Mesenchymal stem cell (in vitro differentiated cells and primary cell): Measurements from ENCODE around the gene FKTN.
A peak's percentile ranks its signal among the peaks of the same experiment; 100 is the strongest.

Source experiments
- DNase-seq: peaks from one replicate; pipeline ENCODE4 v3.0.0-alpha.2; 2013
- H2AFZ ChIP-seq: one replicate; pipeline ENCODE4 v1.6.1; 2013; ENCODE audit warnings: low read depth, mild to moderate bottlenecking, control low read depth, inconsistent platforms, low read length, moderate library complexity
- H2AK5ac ChIP-seq: 2 replicates; pipeline ENCODE4 v1.6.1; 2013; ENCODE audit warnings: low read length, moderate library complexity, mild to moderate bottlenecking, inconsistent platforms; ENCODE audit not compliant: severe bottlenecking
- H2BK120ac ChIP-seq: one replicate; pipeline ENCODE4 v1.6.1; 2013; ENCODE audit warnings: low read depth, mild to moderate bottlenecking, inconsistent platforms, low read length, moderate library complexity
- H2BK12ac ChIP-seq, 2 experiments: one replicate each; pipeline ENCODE4 v1.6.1; 2013; ENCODE audit warnings: inconsistent platforms in 2 of 2, low read length in 2 of 2, mild to moderate bottlenecking in 2 of 2, moderate library complexity in 2 of 2, control low read depth in 1 of 2
- H2BK15ac ChIP-seq: one replicate; pipeline ENCODE4 v1.6.1; 2013; ENCODE audit warnings: mild to moderate bottlenecking, low read depth, inconsistent platforms; ENCODE audit not compliant: poor library complexity, severe bottlenecking
- H2BK5ac ChIP-seq: 2 replicates; pipeline ENCODE4 v1.6.1; 2013; ENCODE audit warnings: low read depth, mild to moderate bottlenecking, low read length, control low read depth, inconsistent platforms; ENCODE audit not compliant: poor library complexity, severe bottlenecking
- H3K14ac ChIP-seq, 2 experiments: one replicate each; pipeline ENCODE4 v1.6.1; 2013; ENCODE audit warnings: inconsistent platforms in 2 of 2, low read length in 2 of 2, control low read depth in 1 of 2, mild to moderate bottlenecking in 1 of 2, moderate library complexity in 1 of 2
- H3K18ac ChIP-seq, 2 experiments: one replicate each; pipeline ENCODE4 v1.6.1; 2013; ENCODE audit warnings: inconsistent platforms in 2 of 2, low read length in 2 of 2, control low read depth in 1 of 2, low read depth in 1 of 2, mild to moderate bottlenecking in 1 of 2
- H3K23ac ChIP-seq, 2 experiments: one replicate each; pipeline ENCODE4 v1.6.1; 2013; ENCODE audit warnings: inconsistent platforms in 2 of 2, low read length in 2 of 2, mild to moderate bottlenecking in 2 of 2, moderate library complexity in 2 of 2, control low read depth in 1 of 2
- H3K27ac ChIP-seq: 2 replicates; pipeline ENCODE4 v1.5.1; 2013; ENCODE audit warnings: mild to moderate bottlenecking, moderate library complexity, low read length, control low read depth, inconsistent platforms; ENCODE audit not compliant: poor library complexity, severe bottlenecking
- H3K27me3 ChIP-seq, 2 experiments: 2 replicates each; pipeline versions ENCODE4 v1.6.1 to v1.7.0; 2013; ENCODE audit warnings: low read length in 2 of 2, mild to moderate bottlenecking in 2 of 2, moderate library complexity in 2 of 2, control low read depth in 1 of 2, inconsistent platforms in 1 of 2; ENCODE audit not compliant: control insufficient read depth in 1 of 2, insufficient read depth in 1 of 2
- H3K36me3 ChIP-seq, 2 experiments: 2 replicates each; pipeline versions ENCODE4 v1.6.1 to v1.7.0; 2013; ENCODE audit warnings: low read length in 2 of 2, control low read depth in 1 of 2, inconsistent platforms in 1 of 2, low read depth in 1 of 2, mild to moderate bottlenecking in 1 of 2; ENCODE audit not compliant: insufficient read depth in 2 of 2, control insufficient read depth in 1 of 2
- H3K4ac ChIP-seq, 2 experiments: one replicate each; pipeline ENCODE4 v1.6.1; 2013; ENCODE audit warnings: inconsistent platforms in 2 of 2, low read length in 2 of 2, mild to moderate bottlenecking in 2 of 2, moderate library complexity in 2 of 2, control low read depth in 1 of 2, low read depth in 1 of 2
- H3K4me1 ChIP-seq: 2 replicates; pipeline ENCODE4 v1.6.1; 2013; ENCODE audit warnings: low read depth, low read length, control low read depth; ENCODE audit not compliant: control insufficient read depth, insufficient read depth
- H3K4me2 ChIP-seq: 2 replicates; pipeline ENCODE4 v1.6.1; 2013; ENCODE audit warnings: low read length, mild to moderate bottlenecking, inconsistent platforms; ENCODE audit not compliant: poor library complexity, severe bottlenecking
- H3K4me3 ChIP-seq, 2 experiments: 2 replicates each; pipeline versions ENCODE4 v1.5.1 to v1.7.0; 2013; ENCODE audit warnings: low read length in 2 of 2, mild to moderate bottlenecking in 2 of 2, control low read depth in 1 of 2, low read depth in 1 of 2; ENCODE audit not compliant: insufficient read depth in 1 of 2
- H3K79me1 ChIP-seq: replicated peaks from 2 replicates; pipeline ENCODE4 v1.6.1; 2013; ENCODE audit warnings: mild to moderate bottlenecking, control low read depth, low read length, inconsistent platforms; ENCODE audit not compliant: poor library complexity, severe bottlenecking
- H3K9ac ChIP-seq: 2 replicates; pipeline ENCODE4 v1.7.0; 2013; ENCODE audit warnings: mild to moderate bottlenecking, low read length, moderate library complexity
- H3K9me3 ChIP-seq: 2 replicates; pipeline ENCODE4 v1.7.0; 2013; ENCODE audit warnings: mild to moderate bottlenecking, low read length; ENCODE audit not compliant: control insufficient read depth
- H4K8ac ChIP-seq: one replicate; pipeline ENCODE4 v1.6.1; 2013; ENCODE audit warnings: inconsistent platforms, mild to moderate bottlenecking, low read length, moderate library complexity
- H4K91ac ChIP-seq: one replicate; pipeline ENCODE4 v1.6.1; 2013; ENCODE audit warnings: mild to moderate bottlenecking, low read length, inconsistent platforms
- WGBS: methylation state at CpG from one replicate; pipeline ENCODE4 v1.1.7; 2013; ENCODE audit warnings: mixed read lengths; 5-methylcytosine and 5-hydroxymethylcytosine counted together

FKTN gene

DNA sequence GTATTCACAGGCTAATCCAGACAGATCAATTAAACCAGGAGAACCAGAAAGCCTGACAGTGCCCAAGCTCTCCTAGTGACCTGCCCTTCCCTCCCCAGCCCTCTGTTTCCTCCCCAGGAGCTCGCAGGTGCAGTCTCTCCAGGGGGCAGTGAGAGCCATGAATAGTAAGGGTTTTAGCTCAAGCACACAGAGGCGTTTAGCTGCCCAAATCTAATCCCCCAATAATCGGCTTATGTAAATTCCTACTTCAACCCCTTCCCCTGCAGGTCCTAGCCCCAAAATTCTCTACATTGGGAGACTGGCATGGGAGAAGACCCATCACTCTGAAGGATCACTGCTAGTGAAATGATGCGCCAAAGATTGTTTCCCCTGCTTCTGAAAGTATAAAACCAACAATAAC lies 93.9 kb downstream of the FKTN start:
- Histone ChIP-seq H3K4me3 (no peak overlapping the region), H3K9me3 (no peaks in the 10 kb centered on the region), H4K8ac (no peak overlapping the region), H3K4me2 (no peak overlapping the region), H3K14ac (no peak overlapping the region), H2BK5ac (no peak overlapping the region), H2BK12ac (no peak overlapping the region), H3K27me3 (peaks cover 16 to 20% of the 10 kb centered on the region in 2 experiments), H3K79me1 (no peaks in the 10 kb centered on the region), H3K36me3 (no peaks in the 10 kb centered on the region), H2BK15ac (no peak overlapping the region), H2AFZ (no peak overlapping the region), H2AK5ac (no peak overlapping the region), H3K4ac (no peak overlapping the region), H3K18ac (no peak overlapping the region), H4K91ac (no peak overlapping the region), H3K9ac (no peak overlapping the region), H2BK120ac (no peak overlapping the region), H3K23ac (no peak overlapping the region), H3K4me1 (peaks cover 9% of the 10 kb centered on the region), H3K27ac (no peak overlapping the region)
- DNase-seq: no peak
- 63% methylated on average over 4 of the region's 4 CpGs for WGBS

DNA sequence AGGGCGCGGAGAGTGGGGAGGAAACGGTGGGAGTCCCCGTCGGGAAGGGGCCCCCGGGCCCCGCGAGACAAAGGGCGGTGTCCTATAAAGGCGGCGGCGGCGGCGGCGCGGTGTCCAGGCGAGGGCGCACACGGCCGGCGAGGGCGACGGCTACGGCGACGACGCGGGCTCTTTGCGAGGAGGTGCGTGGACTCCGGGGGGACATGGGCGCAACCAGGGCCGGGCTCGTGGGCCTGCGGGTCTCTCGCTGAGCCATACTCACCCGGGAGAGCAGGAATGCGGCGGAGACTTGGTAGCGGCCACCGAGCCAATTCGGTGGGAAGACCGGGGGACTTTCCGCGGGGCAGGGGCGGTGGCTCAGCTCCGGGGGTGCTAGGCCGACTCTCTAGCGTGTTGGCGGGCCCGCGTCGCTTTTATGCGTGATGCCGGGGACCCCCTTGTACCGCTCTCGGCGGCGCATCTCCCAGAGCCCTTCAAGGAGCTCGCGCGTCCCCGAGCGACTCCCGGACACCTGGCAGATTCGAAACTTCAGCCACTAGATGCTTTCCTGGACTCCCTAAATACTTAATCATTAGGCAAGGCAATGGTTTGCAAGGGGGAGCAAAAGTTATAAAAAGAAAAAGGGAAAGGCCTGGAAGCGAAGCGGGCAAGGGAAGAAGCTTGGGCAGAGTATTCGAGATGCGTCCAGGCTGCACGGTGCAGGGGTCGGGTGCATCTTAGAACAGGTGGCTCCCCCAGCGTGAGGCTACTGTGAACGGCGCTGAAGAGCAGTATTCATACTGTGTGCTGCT lies 98.4 kb downstream of the FKTN start:
- Histone ChIP-seq H2AK5ac (no peak overlapping the region), H3K14ac (peak overlapping the region in 1 of 2 experiments; percentile 72), H3K9ac (peak overlapping the region; percentile 22), H3K27me3 (peaks cover 23 to 28% of the 10 kb centered on the region in 2 experiments), H2AFZ (peak overlapping the region; percentile 74), H2BK15ac (peak overlapping the region; percentile 82), H4K91ac (no peak overlapping the region), H3K36me3 (no peaks in the 10 kb centered on the region), H2BK120ac (no peak overlapping the region), H3K4me2 (peak overlapping the region; percentile 99), H3K4me3 (peak overlapping the region; percentile 56 to 73), H3K4me1 (peaks cover 9% of the 10 kb centered on the region), H3K23ac (peak overlapping the region in 1 of 2 experiments; percentile 64), H3K9me3 (no peaks in the 10 kb centered on the region), H3K79me1 (no peaks in the 10 kb centered on the region), H3K4ac (no peak overlapping the region), H3K27ac (no peak overlapping the region), H2BK12ac (peak overlapping the region in 1 of 2 experiments; percentile 19), H4K8ac (peak overlapping the region; percentile 27), H2BK5ac (no peak overlapping the region), H3K18ac (peak overlapping the region in 1 of 2 experiments; percentile 25)
- 4% methylated on average over 64 of the region's 75 CpGs for WGBS
- no peak for DNase-seq

DNA sequence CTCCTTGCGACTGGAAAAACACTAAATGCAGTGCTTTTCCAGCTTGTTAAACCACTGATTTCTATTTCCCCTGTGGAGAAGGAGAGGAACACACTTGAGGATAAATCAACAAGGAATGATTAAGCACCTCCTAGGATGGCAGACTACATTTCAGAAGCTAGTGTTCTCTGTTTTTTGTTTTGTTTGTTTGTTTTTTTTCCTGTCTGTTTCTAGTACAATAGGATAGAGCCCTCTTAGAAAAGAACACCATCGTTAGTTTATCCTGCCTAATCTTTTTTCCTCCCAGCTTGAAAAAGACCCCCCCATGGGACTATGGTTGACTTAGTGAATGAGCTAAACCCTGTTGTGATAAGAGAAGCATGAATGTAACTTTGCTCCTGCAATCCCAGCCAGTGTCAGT lies 100.4 kb downstream of the FKTN start:
- Histone ChIP-seq H3K14ac (no peak overlapping the region), H3K27me3 (peaks cover 23 to 28% of the 10 kb centered on the region in 2 experiments), H4K8ac (no peak overlapping the region), H2BK15ac (no peak overlapping the region), H3K79me1 (no peaks in the 10 kb centered on the region), H2AK5ac (no peak overlapping the region), H3K9ac (no peak overlapping the region), H3K36me3 (no peaks in the 10 kb centered on the region), H3K23ac (no peak overlapping the region), H2AFZ (no peak overlapping the region), H3K4me1 (peaks cover 9% of the 10 kb centered on the region), H2BK5ac (no peak overlapping the region), H3K4ac (no peak overlapping the region), H2BK12ac (no peak overlapping the region), H3K4me2 (no peak overlapping the region), H3K27ac (no peak overlapping the region), H3K4me3 (no peak overlapping the region), H4K91ac (no peak overlapping the region), H2BK120ac (no peak overlapping the region), H3K9me3 (no peaks in the 10 kb centered on the region), H3K18ac (no peak overlapping the region)
- DNase-seq: no peak
- no CpG with 5 or more reads among the region's 2 CpGs for WGBS

DNA sequence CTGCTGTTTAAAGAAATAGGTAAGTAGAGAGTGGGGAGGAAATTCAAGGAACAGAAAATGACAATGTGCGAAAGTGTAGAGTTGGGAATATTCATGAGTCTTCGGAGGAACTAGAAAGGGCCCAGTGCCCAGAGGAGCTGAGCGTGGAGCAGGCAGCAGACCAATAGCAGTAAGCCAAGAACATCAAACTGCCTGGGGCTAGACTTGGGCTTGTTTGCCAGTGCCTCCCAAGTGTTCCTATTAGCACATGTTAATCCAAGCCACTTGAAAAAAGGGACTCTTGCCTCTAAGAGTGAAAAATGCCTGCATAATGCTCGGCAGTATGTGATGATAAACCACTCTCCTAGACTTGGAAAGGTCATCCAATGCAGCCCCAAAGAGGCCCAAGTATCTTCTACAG lies 103.1 kb downstream of the FKTN start:
- Histone ChIP-seq H4K91ac (no peak overlapping the region), H3K4me1 (peaks cover 6% of the 10 kb centered on the region), H3K4me2 (no peak overlapping the region), H4K8ac (no peak overlapping the region), H2BK12ac (no peak overlapping the region), H3K18ac (no peak overlapping the region), H3K14ac (no peak overlapping the region), H3K9ac (no peak overlapping the region), H3K9me3 (no peaks in the 10 kb centered on the region), H3K79me1 (no peaks in the 10 kb centered on the region), H2AK5ac (no peak overlapping the region), H3K23ac (peak overlapping the region in 1 of 2 experiments; percentile 72), H2AFZ (no peak overlapping the region), H3K36me3 (no peaks in the 10 kb centered on the region), H3K4ac (no peak overlapping the region), H2BK5ac (no peak overlapping the region), H3K4me3 (no peak overlapping the region), H2BK120ac (no peak overlapping the region), H3K27ac (no peak overlapping the region), H2BK15ac (no peak overlapping the region), H3K27me3 (peaks cover 14 to 15% of the 10 kb centered on the region in 2 experiments)
- no peak for DNase-seq
- WGBS: 92% methylated on average over 4 of the region's 4 CpGs
